CD4-positive, alpha-beta T cell treated with Interferon alpha-2 for 1 hour (primary cell): ENCODE measurements around the gene FAF1.
"Not testable (repeated sequence)": the region's sequence is repeated elsewhere in the genome, so short reads cannot be mapped to it uniquely, and the experiment has no call there.

ENCODE experiments used
- DNase-seq, 2 donors: peaks; one replicate each; pipeline ENCODE4 v3.0.0-alpha.2; 2020 to 2022

The FAF1 gene

GRCh38 chr1:50836117-50836516, 124.0 kb downstream of the FAF1 start:
- DNase-seq = no peak

- no peak for DNase-seq
Observed at GRCh38 chr1:50833216-50833615, 126.9 kb downstream of the FAF1 start.

- no peak for DNase-seq
Observed at GRCh38 chr1:50832167-50832566, 127.9 kb downstream of the FAF1 start.

GRCh38 chr1:50831300-50832061, 128.6 kb downstream of the FAF1 start:
- no peak for DNase-seq

GRCh38 chr1:50830621-50831020, 129.4 kb downstream of the FAF1 start:
- no peak for DNase-seq

GRCh38 chr1:50829014-50829958, 130.8 kb downstream of the FAF1 start:
- no peak for DNase-seq

- DNase-seq = no peak
Observed at GRCh38 chr1:50827546-50827945, 132.5 kb downstream of the FAF1 start.

- not testable (repeated sequence) for DNase-seq
Observed at GRCh38 chr1:50826792-50827191, 133.3 kb downstream of the FAF1 start.

GRCh38 chr1:50822035-50822776, 137.9 kb downstream of the FAF1 start:
- DNase-seq = no peak

GRCh38 chr1:50820545-50820944, 139.5 kb downstream of the FAF1 start:
- DNase-seq = no peak

GRCh38 chr1:50812346-50812745, 147.7 kb downstream of the FAF1 start:
- no peak for DNase-seq

- no peak for DNase-seq
Observed at GRCh38 chr1:50808296-50808695, 151.8 kb downstream of the FAF1 start.

- no peak for DNase-seq
Observed at GRCh38 chr1:50796272-50796671, 163.8 kb downstream of the FAF1 start.

GRCh38 chr1:50793521-50793920, 166.5 kb downstream of the FAF1 start:
- no peak for DNase-seq

- DNase-seq = no peak
Observed at GRCh38 chr1:50787266-50787665, 172.8 kb downstream of the FAF1 start.

- DNase-seq = no peak
Observed at GRCh38 chr1:50783286-50783685, 176.8 kb downstream of the FAF1 start.

- DNase-seq = no peak
Observed at GRCh38 chr1:50780797-50781196, 179.3 kb downstream of the FAF1 start.

GRCh38 chr1:50779801-50780200, 180.3 kb downstream of the FAF1 start:
- peak; percentile 10 to 26 for DNase-seq

GRCh38 chr1:50775740-50776139, 184.3 kb downstream of the FAF1 start:
- DNase-seq = no peak

- peak in 1 of 2 donors; percentile 52 for DNase-seq
Observed at GRCh38 chr1:50774759-50775351, 185.2 kb downstream of the FAF1 start.

GRCh38 chr1:50766688-50767087, 193.4 kb downstream of the FAF1 start:
- DNase-seq = no peak

- not testable (repeated sequence) for DNase-seq
Observed at GRCh38 chr1:50756543-50756942, 203.5 kb downstream of the FAF1 start.

GRCh38 chr1:50754764-50755163, 205.3 kb downstream of the FAF1 start:
- not testable (repeated sequence) for DNase-seq
